ENCODE measurements around the gene AREG.

AREG gene

DNA sequence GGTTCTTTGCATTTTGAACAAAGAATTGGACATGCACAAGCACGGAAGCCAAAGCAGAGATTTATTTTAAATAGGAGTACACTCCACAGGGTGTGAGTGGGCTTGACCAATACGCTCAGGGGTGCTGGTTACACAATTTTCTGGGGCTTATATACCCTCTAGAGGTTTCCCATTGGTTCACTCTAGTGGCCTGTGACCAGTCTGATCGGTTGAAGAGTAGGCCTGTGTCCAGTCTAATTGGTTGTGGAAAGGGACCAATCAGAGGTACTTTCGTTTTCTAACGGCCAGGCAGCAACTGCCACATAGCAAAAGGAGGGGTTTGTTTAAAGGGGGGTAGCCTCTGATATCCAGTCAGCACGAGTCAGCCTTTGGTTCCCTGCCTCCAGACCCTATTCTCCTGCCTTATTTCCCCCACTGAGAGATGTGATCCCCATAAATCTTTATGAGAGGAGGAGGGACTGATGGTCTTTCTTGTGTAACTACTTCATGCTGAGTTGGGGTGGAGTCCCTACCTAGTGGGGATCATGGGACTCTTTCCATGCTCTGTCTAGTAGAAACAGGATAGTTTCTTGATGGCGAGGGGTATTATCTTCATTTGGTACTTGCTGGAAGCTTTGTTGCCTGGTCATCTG is 11.3 kb upstream of the AREG start:
- DNase-seq: no peak

DNA sequence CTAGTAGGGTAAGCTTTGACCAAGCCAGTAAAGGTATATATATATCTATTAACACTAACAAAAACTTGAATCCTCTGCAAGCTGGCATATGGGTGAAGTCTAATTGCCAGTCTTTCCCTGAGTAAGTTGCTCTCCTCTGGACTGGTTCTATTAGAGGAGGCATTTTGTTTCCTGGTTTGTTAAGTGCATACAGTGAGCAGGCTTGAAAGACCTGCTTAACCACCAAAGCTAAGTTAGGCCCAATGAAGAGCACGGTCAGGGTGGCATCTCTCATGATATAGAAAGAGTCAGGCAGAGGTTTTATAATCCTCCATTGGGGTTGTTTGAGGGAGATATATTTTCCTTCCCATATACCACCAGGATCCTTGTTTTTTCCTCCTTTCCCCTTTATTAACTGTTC is 9.6 kb upstream of the AREG start:
- DNase-seq: no peak

DNA sequence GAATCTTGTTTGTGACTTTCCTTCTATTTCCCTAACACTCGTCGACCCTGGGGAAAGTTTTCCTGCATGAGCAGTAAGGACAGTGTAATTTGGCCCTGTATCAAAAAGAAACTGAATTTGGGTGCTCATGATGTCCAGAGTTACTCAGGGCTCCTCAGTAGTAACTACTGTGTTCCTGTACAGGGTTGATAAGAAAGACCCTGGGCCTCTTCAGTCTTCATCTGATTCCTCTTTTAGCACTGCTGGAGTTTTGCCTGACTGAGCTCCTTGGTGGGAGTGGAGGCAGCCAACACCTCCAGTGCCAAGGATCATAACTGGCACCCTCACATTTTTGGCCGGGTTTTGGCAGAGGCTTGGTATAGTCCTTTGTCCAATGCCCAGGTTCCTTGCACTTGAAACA is 7.1 kb upstream of the AREG start:
- no peak for DNase-seq

DNA sequence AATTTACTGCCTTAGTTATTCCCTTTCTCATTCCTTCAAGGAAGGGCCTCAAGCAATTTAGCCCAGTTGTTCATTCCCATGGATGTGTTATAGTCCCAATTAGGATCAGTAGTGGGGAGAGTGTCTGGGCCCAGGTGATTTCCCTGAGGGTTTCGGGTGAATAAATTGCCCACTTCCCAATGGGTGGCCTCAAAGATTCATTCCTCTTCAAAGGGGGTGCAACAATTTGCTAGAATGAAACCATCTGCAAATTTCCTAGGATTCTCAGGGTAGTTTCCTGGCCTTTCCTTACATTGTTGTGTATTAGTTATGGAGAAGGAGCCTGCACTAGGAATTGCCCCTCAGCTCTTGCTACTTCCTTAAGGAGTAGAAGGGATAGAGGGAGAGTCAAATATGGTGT is 6.3 kb upstream of the AREG start:
- DNase-seq: no peak

DNA sequence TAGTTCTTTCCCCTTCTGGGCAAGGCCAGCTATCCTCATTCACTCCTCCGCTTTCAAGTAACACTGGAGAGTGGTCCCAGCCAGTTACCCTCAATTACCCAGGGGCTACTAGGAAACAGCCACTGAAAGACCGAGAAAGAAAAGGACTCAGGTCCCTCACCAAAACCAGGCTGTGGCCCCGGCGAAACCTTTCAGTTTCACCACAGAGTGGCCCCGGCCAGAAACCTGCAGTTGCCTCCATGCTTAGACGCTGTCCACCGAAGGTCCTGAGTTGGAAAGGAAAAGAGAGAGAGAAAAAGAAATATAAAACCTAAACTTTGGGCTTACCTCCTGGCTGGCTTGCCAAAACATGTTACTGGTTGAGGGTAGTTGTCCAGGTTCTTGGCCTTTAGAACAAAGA is 5.0 kb upstream of the AREG start:
- no peak for DNase-seq

DNA sequence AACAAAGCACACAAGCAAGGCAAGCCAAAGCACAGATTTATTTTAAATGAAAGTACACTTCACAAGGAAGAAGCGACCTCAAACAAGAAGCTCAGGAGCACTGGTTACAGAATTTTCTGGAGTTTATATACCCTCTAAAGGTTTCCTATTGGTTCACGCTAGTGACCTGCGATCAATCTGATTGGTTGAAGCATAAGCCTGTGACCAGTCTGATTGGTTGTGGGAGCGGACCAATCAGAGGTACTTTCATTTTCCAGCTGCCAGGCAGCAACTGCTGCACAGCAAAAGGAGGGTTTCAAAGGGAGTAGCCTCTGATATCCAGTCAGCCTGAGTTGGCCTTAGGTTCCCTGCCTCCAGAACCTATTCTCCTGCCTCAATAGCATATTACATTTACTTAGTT is 4.6 kb upstream of the AREG start:
- no peak for DNase-seq

DNA sequence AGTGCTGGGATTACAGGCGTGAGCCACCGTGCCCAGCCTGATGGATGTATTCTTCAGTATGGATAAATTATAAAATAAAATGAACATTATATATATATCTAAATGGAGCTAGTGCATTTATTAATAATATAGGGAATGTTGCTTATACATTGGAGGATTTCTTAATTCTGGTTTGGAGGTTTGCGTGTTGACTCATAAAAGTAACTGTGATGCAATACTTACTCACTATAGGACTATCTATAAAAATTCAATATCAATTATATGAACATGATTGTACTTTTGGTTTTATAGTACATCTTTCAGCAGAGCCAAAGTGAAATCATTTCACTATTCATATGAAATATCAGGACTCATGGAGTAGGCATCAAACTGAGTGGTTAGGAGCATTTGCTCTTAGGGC is 3.2 kb upstream of the AREG start:
- no peak for DNase-seq

DNA sequence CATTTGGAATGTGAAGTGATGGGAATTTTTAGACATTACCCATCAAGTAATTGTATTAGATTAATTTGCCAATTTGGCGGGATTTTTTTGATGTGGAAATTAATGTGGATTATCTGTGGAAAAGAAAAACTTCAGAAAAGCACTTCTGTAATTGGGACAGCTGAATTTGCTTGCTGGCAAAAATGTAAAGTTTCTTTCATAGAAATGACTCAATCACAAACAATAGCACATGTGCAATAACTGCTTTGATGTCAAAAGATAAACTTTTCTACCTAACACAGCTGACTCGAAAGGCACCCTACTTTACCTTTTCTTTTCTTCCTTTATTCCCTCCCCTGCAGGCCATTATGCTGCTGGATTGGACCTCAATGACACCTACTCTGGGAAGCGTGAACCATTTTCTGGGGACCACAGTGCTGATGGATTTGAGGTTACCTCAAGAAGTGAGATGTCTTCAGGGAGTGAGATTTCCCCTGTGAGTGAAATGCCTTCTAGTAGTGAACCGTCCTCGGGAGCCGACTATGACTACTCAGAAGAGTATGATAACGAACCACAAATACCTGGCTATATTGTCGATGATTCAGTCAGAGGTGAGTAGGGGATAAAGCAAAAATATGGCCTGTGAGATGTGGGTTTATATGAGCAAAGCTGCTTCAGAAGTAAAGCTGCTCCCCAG is 1.4 kb downstream of the AREG start:
- DNase-seq: no peak

DNA sequence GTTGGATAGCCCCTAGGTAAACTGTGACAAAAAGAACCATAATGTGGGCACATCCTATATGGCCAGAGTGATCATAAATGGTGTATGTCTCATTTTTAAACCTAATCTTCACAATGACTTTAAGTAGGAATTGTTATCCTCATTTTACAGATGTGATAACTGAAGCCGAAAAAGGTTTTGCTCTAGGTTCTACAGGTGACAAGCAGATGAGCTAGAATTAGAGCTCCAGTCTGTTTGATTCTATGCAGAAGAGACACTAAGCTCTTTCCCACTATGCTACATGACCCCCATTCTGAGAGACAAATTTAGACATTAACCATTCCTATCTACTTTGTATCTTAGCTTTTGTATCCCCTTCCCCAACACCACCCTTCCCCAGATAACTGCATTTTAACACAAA is 2.0 kb downstream of the AREG start:
- DNase-seq: no peak

DNA sequence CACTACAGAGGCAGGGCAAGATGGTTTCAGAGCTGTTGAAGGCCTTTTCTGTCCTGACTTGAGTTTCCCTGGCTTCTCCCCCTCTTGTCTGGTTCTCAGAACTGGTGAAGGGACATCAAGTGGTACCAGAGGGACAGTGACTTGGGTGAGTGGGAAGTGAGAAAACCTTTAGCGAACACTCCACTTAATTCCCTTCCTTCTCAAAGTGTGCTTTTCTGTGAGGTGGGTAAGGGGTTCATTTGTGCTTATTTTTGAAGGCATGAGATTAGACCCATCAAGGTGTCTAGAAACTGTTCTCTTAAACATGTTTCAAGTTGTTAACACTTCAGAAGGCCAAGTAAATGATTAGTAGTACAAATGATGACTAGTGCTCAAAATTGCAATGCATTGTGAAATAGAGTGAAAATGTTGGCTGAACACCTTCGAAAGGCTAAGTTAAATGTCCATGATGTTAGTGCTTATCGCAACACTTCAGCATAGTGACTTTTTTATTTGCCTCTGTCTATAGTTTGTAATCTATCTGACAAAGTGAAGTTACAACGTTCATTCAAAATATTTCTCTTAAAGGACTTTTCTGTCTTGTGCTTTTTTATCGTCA is 2.8 kb downstream of the AREG start:
- DNase-seq: no peak

DNA sequence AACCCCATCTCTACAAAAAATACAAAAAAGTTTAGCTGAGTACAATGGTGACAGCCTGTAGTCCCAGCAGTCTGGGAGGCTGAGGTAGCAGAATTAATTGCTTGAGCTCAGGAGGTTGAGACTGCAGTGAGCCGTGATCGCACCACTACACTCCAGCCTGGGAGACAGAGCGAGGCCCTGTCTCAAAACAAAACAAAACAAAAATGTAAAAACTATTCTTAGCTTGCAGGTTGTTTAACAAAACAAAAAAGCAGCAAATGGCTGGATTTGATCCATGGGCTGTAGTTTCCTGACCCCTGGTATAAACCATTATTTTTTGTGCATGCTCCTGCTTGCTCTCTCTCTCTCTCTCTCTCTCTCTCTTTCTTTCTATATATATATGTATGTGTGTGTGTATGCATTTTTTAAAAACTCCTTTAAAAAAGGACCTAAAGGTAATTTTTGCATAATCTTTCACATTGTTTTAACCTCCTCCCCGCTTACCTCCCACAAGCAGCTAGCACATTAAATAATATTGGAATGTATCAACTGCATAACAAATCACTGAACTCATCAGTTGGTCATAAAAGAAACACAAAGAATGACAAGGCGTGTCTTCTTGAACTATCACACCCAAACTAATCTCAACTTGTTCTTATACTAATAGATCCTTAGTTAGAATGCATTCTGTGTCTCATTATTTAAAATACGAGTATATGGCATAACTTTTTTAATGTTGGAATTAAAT is 4.8 kb downstream of the AREG start:
- no peak for DNase-seq

DNA sequence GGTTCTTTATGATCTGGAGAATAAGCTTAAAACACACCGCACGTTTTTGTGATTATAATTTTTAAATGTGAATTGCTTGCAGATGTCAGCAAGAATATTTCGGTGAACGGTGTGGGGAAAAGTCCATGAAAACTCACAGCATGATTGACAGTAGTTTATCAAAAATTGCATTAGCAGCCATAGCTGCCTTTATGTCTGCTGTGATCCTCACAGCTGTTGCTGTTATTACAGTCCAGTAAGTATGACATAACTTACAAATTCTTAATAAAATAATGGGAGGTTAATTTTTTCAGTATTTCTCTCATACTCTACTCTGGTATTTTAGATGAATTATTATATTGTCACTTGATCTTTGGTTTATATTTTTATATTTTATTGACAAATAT is 5.4 kb downstream of the AREG start:
- no peak for DNase-seq

DNA sequence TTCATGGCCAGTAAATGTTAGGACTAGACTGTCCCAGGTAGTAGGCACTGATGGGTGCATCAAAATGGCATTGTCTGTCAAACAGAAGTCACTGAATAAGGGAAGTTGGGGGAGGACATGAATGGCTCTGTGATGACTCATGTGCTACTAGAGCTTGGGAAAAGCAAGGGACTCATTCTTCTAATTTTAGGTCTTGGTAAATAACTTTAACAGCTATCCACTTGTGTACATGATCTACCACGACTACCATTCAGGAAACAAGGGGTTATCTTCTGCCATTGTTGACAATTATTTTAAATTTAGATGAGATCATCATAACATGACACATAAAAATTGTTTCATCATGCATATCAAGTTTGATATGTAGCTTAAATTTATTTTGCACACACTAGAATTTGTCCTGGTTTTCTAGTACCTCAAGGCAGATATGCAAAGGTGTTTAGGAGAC is 6.3 kb downstream of the AREG start:
- no peak for DNase-seq

DNA sequence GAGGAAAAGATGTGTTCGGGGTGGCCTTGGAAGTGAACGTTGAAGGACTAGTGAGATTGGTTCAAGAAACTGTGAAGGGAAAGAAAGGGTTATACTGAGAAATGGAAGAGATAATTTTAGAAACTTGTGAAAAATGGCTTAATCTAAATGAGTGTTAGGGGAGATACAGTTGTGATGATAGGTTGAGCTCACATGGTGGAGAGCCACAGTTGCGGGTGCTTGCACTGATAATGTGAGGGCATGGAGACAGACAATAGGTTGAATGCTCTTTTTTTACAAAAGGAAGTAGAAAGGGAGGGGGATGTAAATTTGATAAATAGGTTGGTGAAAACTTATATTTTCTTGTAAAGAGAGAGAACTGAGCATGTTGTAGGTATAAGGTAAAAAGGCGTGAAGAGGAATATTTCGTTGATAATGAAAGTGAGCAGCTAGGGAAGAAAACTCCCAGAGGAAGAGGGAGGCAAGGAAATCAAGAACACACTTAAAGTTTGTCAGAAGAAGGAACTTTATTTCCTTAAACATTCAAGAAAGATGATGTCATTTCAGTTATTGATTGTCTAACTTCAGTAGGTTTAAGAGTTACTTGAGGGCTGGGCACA is 8.2 kb downstream of the AREG start:
- DNase-seq: no peak

DNA sequence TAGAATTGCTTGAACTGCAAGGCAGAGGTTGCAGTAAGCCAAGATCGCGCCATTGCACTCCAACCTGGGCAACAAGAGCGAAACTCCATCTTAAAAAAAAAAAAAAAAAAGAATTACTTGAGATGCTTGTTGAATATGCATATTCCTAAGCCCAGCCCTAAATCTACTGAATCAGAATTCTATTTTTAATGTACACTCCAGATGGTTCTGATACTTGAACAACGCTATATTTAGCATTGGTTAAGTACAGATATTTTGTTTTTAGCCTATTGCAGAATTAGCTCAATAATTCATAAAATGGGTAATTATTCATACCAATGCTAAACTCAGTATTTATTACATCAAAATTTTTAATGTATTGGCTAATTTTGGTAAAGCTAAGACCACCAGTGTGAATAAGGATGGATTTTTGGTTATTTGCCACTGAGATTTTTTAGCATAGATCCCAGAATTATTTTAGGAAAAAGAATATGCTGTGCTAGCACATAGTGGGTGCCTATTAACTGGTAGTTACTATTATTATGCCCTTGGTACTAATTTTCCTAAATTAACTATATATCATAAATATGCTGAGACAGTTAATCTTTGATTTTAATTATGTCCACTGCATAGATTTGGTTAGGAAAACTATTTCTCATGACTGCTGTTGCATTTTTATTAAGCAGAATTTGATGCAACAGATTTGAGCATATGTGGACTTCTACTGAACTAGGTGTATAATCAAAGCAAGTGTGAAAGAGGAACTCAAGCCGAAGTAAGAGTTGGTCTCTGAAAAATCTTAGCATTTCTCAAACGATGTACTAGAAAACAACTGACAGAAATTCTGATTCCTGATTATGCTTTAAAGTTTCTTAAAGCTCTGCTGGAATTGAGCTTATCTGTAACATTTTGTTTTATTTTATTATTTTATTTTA is 9.2 kb downstream of the AREG start:
- DNase-seq: no peak

DNA sequence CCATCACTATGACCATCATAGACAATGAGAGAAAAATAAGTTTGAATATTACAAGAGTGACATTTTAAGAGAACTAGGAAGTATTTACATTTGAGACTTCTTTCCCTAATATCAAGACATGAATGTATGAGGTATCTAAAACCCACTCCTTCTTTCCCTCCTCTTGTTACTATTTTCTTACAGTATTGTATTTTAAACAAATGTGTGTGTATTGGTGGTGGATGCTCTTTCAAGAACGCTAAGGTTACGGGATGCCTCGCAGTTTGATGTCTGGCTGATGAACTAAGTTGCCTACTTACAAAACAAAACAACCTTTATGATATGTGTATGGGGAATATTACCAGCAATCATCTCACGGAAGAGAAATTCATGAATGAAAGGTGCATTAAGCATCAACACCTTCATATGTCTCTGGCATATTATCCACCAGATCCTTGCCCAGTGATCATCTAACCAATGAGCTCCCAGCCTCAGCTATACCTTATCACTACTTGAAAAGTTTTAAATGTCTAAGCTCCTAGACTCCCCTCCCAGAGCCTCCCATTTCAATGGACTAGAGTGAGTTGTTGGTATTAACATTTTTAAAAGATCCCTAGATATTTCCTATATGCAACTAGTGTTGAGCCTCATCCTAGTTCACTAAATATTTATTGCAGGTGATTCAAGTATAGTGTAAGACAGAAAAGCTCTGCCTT is 10.6 kb downstream of the AREG start:
- DNase-seq: no peak

DNA sequence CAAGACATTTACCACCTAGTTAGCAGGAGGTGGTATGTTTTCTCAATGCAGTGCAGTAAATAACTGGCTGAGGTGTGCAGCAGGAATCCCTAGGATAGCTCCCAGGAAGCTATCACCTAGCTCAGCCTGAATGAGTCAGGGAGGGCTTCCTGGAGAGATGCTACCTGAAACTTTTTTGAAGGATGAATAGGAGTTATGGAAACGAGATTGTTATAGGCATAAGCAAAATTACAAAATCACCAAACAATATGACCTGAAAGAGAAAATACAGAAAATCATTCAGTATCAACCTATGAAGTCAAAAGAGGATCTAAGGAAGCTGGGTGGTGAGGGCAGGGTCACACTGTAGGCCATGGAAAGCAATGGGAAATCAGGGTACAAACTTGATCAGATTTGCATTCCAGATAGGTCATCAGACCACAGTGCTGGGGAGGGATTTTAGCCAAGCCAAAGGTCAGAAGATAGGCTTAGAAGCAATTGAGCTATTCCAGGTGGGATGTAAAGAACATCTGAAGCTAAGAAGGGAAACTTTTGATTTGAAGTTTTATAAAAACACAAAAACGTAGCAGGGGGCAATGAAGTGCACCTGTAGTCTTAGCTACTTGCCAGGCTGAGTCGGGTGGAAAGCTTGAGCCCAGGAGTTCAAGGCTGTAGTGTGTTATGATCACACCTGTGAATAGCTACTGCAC is 11.3 kb downstream of the AREG start:
- DNase-seq: no peak

DNA sequence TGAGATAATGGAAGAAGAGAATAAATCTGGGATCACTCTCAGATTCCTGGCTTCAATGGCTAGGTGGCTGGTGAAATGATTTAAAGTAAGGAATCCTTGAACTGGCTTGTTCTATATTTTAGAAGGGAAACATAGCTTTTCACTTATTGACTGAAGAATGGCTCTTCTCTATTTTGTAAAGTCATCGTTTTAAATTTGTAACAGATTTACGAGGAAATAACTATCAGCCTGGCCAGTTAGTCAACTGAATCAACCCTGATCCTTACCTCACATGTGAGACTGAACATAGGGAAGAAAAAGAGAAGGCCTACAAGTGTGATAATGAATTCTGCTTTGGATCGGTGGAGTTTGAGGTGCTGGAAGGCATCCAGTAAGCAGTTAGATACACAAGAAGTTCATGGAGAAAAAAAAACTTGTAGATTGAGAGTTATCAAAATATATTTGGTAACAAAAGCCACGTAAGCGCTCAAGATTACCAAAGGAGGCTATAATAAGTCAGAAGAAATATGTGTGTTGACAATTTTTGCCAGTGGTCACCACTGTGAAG is 12.0 kb downstream of the AREG start:
- DNase-seq: no peak

DNA sequence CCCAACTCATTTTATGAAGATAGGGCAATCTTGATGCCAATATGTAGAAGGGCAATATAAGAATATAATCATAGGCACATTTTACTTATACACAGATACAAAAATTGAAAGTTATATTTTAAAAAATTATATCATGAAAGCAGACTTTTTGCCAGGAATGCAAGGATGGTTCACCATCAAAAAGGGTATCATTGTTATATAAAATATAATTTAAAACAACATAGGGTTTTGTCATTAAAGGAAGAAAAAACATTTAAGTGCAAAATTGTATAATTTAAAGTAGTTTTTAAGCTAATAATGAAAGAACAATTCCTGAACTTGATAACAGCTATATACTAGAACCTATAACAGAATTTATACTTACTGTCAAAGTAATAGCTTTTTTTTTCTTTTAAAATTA is 15.9 kb downstream of the AREG start:
- DNase-seq: no peak

DNA sequence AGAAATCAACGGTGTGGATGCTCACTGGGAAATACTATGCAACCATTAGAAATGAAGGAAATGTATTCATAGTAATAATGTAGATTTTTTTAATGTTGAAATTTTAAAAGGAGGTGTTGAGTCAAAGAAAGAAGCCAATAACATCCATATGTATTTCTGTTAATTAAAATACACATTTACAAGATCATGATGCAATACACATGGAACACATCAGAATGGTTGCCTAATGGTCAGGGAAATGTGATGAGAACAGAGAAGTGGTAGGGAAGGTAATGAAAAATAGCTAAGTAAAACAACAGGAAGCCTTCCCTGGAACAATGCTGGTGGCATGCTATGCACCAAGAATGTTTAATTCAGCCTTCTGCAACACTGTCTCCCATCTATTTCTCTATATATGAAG is 18.2 kb downstream of the AREG start:
- DNase-seq: no peak

DNA sequence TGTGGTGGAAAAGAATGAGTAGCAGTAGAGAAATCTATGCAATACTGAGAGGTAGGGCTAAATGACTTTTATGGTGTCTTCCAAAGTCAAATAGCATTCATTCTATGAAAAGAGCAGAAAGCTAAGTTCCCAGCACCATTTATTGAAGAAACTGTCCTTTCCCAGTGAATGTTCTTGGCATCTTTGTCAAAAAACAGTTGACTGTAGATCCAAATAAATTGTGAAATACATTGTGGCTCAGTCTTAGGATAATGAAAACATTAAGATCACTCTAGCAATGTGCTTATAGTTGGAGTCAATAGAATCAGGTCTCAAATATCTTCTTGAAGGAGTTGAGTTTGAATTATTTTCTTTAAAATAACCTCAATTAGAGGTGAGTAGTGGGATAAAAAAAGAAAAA is 19.4 kb downstream of the AREG start:
- DNase-seq: no peak

Measured in stimulated activated CD4-positive, alpha-beta T cell treated with anti-CD3 and anti-CD28 coated beads, Interleukin-4, amount 100 ng/mL, for 24 hours (primary cell).